VCaP (cell line): ENCODE measurements around the gene NT5C1B.
"Not testable (repeated sequence)": the region's sequence is repeated elsewhere in the genome, so short reads cannot be mapped to it uniquely, and the experiment has no call there.

Source experiments
- H3K27ac ChIP-seq: fragments of 450-650 bp; 2 replicates; pipeline ENCODE4 v1.5.1; 2017
- TF ChIP-seq, protein P1 (sequence below): fragments of 450-650 bp; conservative IDR thresholded peaks from 2 replicates; pipeline ENCODE4 v1.5.1; 2017; ENCODE audit warnings: mild to moderate bottlenecking, moderate library complexity

NT5C1B gene

DNA sequence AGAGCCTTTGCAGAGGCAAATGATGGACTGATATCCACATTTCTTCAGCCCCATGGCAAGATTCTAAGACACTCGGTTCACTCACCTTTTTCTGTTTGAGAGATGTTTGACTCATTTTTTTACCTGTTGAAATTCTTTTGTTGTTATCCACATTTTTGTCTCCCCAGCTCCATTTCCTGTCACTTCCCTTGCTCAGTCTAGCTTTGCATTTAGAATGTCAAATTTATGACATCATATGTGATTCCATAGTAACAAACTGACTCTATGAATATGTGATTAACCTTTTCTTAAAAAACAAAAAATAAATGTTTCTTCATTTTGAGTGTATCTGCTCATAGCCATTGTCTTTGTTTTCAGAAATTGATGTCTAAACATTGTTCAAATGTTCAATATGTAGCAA lies at the start of gene NT5C1B:
TSS of gene NT5C1B (minus strand) at position 216 of the 400 bp plus-strand sequence. CDS start at position 115, 101 bp downstream.
- TF ChIP-seq, protein P1, sequence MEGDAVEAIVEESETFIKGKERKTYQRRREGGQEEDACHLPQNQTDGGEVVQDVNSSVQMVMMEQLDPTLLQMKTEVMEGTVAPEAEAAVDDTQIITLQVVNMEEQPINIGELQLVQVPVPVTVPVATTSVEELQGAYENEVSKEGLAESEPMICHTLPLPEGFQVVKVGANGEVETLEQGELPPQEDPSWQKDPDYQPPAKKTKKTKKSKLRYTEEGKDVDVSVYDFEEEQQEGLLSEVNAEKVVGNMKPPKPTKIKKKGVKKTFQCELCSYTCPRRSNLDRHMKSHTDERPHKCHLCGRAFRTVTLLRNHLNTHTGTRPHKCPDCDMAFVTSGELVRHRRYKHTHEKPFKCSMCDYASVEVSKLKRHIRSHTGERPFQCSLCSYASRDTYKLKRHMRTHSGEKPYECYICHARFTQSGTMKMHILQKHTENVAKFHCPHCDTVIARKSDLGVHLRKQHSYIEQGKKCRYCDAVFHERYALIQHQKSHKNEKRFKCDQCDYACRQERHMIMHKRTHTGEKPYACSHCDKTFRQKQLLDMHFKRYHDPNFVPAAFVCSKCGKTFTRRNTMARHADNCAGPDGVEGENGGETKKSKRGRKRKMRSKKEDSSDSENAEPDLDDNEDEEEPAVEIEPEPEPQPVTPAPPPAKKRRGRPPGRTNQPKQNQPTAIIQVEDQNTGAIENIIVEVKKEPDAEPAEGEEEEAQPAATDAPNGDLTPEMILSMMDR: no peak
- H3K27ac ChIP-seq: no peak within 1 kb of the TSS

DNA sequence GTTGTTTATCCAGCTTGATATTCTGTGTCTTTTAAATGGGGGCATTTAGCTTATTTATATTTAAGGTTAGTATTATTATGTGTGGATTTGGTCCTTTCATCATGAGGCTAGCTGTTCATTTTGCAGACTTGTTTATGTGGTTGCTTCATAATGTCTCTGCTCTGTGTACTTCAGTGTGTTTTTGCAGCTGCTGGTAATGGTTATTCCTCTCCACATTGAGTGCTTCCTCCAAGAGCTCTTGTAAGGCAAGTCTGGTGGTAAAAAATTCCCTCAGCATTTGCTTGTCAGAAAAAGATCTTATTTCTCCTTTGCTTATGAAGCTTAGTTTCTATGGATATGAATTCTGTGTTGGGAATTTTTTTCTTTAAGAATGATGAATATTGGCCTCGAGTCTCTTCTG lies 47.8 kb upstream of the NT5C1B start:
- no peak overlapping the region for H3K27ac ChIP-seq
- TF ChIP-seq, protein P1: no peak

DNA sequence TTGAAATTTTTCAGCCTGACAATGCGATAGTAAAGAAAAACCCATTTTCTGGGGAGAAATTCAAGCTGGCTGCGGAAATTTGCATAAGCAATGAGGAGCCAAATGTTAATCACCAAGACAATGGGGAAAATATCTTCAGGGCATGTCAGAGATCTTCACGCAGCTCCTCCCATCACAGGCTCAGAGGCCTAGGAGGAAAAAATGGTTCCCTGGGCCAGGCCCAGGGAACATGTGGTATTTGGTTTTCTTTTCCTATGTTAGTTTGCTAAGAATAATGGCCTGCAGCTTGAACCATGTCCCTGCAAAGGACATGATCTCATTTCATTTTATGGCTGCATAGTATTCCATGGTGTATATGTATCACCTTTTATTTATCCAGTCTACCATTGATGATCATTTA lies 43.3 kb upstream of the NT5C1B start:
- not testable (repeated sequence) for H3K27ac ChIP-seq

DNA sequence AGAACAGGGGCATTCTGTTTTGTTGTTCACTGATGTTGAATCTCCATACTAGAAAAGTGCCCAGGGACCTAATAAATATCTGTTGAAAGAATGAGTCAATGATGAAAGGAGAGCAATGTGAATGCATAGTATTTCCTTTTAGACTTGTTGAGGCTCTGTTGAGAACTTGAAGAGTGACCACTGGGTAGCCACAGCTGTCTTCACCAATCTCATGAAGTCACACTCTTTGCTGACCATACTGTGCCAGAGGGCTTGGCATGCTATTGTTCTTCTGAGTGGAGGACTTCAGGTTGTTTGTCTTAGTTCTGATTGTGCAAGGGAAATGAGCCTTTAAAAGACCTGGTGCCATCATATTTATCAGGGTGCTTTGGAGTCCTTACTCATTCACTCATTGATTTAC lies 41.6 kb upstream of the NT5C1B start:
- TF ChIP-seq, protein P1: no peak
- no peak overlapping the region for H3K27ac ChIP-seq

DNA sequence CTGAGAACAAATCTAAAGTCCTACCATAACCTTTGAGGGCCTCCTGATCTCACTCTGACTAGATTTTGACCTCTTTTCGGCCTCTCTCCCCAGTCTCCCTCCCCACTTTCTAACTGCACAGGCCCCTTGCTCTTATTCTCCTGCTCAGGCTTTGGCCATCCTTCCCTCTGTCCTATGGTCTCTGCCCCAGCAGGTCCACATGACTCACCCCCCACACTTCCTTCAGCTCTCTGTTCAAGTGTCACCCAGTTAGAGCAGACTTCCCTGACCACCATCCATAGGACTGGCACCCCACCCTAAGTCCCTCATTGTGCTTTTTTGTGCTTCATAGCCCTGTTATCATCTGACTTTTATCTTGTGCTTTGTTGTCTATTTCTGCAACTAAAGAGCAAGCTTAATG lies 41.2 kb upstream of the NT5C1B start:
- TF ChIP-seq, protein P1: no peak

DNA sequence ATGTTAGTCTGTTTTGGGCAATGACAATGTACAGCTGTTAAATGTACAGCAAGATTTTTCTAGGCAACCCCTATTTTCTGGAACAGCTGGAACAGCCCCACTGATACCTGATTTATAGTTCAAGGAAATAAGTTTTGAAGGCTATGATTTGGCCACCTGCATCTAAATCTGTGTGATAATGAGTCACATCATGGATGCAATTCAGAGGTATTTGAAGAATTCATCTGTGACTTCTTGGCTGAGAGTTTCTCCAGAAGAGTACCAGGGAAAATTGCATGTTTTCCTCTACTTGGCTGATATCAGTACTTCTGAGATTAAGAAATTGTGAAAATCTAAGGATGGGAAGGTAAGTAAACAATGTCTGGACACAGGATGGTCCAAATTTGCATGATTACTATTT lies 40.7 kb upstream of the NT5C1B start:
- H3K27ac ChIP-seq: no peak overlapping the region

More for the DNA sequence above, 41.2 kb upstream of the NT5C1B start:
- no peak overlapping the region for H3K27ac ChIP-seq

DNA sequence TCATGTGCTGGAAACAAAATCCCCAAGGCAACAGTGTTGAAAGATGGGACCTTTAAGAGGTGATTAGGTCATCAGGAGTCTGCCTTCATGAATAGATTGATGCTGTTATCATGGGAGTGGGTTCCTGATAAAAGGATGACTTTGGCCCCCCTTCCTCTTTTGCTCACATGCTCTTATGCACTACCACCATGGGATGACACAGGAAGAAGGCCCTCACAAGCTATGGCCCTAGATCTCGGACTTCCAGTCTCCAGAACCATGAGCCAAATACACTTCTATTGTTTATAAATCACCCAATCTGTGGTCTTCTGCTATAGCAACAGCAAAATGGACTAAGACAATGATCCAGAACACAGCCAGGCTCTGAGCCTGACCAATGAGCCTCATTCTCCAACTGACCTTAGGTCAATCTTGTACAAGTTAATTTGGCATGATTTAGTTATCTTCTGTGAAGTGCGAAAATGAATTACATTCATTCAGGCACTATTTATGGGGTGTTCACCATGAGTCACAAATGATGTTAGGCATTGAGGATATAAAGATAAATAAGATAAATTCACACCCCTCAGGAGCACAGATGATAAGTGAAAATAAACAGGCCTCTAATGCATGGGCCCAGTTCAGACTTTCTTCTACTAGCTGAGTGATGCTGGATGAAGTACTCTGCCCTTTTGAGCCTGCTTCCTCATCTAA lies 37.7 kb upstream of the NT5C1B start:
- no peak overlapping the region for H3K27ac ChIP-seq
- TF ChIP-seq, protein P1: no peak

More for the DNA sequence above, 40.7 kb upstream of the NT5C1B start:
- TF ChIP-seq, protein P1: no peak

DNA sequence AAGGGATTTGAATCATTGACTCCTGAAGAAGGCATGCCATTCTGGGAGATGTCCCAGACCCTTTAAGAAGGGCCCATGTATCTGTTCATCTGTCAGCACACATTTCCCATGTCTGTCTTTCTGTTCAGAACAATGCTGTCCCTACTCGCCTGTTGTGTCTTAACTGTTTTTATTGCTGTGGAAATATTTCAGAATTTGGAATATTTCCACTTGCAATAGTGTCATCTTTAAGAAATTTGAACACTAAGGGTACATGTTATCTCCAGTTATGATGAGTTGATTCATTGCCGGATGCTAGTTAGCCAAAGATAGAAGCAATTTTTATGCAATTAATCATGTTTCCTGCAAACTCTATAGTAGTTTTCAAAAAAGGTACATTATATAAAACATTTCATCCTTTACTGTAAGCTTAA lies 36.9 kb upstream of the NT5C1B start:
- no peak overlapping the region for H3K27ac ChIP-seq
- TF ChIP-seq, protein P1: no peak
